Measurements from ENCODE around the gene PHACTR3.

- no peak for TF ChIP-seq JUN (IDR thresholded peaks at IDR 0.05; ENCODE audit: low read depth, low read length)
- no peak for TF ChIP-seq CTCF (IDR thresholded peaks at IDR 0.05; ENCODE audit: control extremely low read depth in 1 of 3, insufficient read depth in 1 of 3, low read depth in 1 of 3, low read length in 3 of 3)
- TF ChIP-seq RFX5 (IDR thresholded peaks at IDR 0.05; ENCODE audit: borderline replicate concordance, low read depth, low read length): no peak
- no peak for TF ChIP-seq EZH2 (IDR thresholded peaks at IDR 0.05; ENCODE audit: low read depth, low read length, severe bottlenecking)
Measured at GRCh38 chr20:59821201-59821600, 216.9 kb downstream of the PHACTR3 start.
